Activated CD4-positive, alpha-beta T cell treated with anti-CD3 and anti-CD28 coated beads, Interleukin-2, amount 50 U/mL, for 1 hour (primary cell): ENCODE measurements around the gene DHRS7.
A peak's percentile ranks its signal among the peaks of the same experiment; 100 is the strongest.

ENCODE experiments used
- DNase-seq: peaks from one replicate; pipeline ENCODE4 v3.0.0-alpha.2; 2020

DHRS7 gene

DNA sequence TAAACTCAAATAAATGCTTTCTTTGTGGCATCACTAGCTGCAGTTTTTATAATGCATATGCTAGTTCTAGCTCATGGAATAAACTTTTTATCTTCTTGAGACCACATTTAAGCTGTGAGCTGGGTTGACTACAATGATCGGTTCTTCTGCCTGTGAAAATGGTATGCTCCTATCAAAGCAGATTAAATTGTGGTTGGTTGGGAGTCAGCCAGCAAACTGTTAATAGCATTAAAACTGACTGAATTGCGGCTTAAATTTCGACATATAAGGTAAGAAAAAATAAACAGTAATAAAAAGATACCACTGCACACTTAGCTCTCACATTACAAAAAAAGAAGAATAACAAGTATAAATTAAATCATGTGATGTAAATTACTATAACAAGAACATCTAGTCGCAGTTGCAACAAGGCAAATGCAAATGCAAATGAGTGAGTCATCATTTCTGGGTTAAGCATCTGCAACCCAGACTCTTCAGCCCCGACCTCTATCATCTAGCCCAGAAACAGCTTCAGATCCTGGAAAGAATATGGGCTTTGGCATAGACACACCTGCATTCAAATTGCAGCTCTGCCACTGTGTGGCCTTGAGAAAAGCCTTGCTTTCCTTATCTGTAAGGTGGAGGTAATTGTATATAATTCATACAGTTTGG is 19.8 kb upstream of the DHRS7 start:
- no peak for DNase-seq

DNA sequence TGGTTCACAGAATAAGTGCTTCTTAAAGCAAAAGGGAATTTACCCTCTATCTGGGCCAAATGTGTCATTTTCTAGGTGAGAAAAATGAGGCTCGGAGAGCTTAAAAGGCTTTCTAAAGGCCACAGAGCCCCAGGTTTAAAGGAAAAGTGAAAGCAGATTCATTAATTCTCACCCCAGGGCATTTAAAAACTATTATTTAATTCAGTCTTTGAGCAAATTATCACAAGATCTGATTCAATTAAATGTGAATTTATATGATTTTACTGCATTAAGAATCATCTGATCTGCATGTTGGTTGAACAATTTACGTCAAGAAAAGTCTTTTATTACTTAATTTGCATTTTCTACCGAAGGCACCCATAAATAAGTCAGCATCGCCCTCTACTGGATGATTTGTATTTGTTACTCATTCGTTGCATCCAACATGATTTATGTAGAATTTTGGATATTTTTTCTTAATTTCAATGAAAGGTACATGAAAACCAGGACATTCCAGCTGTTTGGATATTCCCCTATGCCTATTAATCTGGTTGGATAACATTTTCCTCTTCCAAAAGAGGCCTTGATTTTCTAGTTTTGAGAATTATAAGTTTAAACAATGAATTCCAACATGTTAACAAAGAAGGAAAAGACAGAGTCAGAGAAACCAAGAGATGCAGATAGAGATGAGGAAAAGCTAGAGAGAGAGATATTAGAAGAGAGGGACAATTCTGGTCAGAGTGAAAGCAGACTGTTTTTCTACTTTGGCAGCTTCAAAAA is 19.1 kb upstream of the DHRS7 start:
- no peak for DNase-seq

DNA sequence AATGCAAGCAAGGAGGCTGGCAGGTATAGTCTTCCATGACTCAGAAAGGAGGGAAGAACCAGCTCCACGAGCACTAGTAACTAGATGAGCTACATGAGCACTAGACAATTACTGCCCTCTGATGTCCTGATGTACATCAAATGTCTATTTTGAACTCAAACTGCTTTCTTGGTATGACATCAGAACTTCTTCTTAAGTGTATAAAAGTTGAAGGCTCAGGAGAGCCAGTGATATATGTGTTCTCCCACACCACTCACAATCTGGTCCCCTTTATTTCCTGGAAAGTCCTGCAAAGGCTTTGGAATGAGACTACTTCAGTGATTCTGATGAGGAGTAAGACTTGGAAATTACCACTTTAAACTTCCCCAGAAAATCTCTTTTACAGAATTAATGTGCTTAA is 18.5 kb upstream of the DHRS7 start:
- DNase-seq, result no peak

DNA sequence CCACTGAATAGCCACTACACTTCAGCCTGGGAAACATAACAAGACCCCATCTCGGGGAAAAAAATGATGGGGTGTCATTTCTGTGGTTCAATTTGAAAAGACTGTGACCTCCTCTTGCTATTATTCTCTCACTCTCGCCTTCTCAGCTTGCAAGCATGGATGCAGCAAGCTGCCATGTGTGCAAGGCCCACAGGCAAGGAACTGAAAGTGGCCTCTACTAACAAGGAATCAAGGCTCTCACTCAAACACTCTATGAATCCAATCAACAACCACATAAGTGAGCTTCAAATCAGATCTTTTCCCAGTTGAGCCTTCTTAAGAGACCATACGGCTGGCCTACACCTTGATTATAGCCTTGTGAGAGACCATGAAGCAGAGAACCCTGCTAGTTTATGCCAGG is 17.9 kb upstream of the DHRS7 start:
- DNase-seq, result no peak

DNA sequence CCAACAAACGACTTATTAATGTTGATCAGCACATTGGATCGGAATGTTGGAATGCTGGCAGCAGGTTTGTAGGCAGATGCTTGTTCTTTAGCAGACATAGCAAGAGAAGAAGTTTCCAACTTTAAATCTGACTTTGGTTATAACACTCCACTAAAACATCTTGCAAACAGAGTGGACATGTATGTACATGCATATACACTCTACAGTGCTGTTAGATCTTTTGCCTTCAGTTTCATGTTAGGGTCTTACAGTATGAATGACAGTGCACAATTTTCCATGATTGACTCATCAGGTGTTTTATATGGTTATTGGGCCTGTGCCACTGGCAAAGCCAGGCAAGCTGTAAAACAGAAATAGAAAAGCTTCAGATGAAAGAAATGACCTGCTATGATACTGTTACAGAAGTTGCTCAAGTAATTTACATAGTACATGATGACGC is 14.3 kb upstream of the DHRS7 start:
- no peak for DNase-seq

DNA sequence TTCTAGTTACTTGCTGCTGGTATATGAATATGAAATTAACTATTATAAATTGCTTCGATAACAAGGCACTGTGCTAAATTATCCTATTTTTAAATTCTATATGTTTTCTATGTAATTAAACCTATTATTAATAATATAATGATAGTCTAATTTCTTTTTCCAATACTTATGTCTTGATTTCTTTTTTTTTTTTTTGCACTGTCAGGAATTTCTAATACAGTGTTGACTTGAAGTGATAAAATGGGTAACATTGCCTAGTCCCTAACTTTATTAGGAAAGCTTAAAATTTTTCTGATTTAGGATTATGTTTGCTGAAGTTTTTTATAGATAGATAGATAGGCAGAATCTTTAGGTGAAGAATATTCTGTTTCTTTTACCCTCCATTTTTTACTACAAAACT is 13.6 kb upstream of the DHRS7 start:
- no peak for DNase-seq

DNA sequence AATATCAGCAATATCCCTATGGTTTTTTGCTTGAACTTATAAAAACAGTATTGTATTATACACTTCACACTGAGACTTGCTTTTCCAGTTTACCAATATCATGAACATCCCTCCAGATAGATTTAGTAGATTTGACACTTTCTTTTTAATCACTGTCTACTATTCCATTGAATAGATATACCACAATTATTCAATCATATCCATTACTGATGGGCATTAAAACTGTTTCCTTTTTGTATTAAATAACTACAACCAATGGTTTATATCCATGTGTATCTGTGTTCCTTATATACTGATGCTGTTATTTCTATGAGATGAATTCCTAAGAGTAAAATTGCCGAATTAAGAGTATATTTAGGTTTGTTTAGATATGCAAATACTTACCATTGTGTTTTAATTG is 13.0 kb upstream of the DHRS7 start:
- no peak for DNase-seq

DNA sequence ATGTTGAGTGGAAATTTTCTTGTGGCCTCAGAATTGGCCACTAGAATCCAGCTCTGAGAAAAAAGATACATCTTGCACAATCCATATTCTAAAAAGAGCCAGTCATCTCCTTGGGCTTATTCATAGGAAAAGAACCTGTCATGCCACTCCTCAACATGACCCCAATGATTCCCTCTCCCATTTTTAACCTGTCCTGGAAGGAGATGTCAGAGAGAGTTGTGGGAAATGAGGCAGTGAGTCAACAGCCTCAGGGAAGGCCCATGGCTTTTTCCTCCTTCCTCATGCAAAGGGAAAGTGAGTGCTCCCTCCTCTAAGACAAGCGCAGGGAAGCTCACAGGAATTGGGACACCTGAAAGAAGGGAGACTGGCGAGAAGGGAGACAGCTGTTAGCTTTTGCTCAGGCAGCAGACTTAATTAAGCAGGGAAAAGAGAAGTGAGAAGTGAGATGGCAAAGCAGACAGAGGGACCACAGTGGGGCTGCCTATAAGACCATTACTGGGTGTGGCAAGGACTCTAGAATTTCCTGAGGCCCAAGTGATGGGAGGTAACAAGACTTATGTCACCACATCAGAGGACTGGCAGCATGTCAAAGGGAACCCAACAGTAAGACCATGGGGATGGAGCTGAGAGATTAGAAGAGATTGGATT is 10.2 kb upstream of the DHRS7 start:
- DNase-seq, result no peak

DNA sequence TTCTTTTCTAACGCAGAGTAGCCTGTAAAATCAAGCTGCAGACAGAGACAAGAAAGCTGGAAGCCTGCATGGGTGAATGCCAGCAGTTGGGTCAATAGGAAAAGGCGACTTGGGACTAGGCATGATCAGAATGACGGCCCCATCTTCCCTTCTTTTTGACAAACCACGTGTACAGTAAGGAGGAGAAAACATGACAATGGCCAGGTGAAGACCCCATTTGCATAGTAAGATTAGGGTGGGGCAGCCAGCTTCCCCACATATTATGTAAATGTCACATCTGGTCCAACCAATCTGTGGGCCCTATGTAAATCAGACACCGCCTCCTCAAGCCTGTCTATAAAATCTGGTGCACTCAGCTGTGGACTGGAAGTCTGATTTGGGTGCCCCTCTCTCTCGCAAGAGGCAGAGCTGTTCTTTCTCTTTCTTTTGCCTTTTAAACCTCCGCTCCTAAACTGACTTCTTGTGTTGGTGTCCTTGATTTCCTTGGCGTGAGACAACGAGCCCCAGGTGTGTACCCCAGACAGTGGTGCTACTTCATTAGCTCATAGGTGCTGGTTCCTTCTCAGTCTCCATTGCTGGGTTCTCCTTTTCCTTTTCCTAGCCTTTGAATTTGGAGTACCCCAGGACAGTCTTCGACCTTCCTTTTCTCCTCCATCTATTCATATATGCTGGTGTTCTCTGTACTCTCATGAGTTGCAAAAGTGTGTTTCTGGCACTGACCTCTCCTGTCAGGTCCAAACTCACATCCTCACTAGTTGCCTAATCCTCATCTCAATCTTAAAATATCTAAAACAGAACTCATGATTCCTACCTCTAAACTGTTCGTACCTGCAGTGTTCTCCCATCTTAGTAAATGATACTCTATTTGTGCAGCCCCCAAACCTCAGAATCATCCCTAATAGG is 9.4 kb upstream of the DHRS7 start:
- DNase-seq, result no peak

DNA sequence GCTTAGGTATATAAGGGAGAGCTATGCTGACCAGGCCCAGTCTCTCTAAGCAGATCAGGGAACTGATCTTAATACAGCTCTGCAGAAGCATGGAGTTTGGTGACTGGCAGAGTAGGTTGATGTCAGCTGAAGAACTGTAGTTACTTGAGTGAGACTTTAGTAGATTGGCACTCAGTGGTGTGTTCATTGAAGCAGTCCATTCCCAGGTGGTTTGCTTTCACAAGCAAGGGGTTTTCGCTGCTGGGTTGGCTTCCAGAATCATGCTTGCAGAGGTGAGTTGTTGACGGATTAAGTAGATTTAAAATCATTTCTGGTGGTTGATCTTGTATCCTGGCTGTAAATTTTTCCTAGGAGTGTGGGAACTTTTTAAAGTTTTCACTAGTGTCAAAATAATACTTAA is 6.5 kb upstream of the DHRS7 start:
- no peak for DNase-seq

DNA sequence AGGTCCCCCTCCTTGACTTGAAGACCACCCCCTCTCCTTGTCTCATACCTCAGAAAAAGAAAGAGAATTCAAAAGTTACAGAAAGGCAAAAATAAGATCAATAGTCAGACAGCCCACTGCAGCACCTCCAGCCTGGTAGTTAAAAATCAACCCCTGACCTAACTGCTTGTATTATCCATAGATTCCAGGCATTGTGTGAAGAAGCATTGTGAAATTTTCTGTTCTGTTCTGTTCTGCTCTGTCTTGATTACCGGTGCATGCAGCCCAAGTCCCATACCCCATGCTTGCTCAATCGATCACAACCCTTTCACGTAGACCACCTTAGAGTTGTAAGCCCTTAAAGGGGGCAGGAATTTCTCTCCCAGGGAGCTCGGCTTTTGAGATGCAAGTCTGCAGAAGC is 5.8 kb upstream of the DHRS7 start:
- DNase-seq, result no peak

DNA sequence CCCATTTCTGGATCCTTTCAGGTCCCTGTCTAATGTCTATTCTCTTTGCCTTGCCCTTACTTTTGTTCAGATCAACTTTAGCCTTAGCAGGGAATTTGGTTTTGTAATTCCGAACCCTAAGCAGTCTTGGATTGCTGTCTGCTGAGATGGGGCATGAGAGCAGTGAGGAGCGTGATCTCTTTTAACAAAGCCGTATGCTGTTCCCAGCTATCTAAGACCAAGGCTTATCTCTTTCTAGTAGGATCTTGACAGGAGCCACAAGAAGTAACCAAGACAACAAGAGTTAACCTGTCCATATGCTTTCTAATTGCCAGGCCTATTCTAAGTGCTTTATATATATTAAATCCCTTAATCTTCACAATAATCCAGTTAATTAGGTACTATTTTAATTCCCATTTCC is 4.5 kb upstream of the DHRS7 start:
- no peak for DNase-seq

DNA sequence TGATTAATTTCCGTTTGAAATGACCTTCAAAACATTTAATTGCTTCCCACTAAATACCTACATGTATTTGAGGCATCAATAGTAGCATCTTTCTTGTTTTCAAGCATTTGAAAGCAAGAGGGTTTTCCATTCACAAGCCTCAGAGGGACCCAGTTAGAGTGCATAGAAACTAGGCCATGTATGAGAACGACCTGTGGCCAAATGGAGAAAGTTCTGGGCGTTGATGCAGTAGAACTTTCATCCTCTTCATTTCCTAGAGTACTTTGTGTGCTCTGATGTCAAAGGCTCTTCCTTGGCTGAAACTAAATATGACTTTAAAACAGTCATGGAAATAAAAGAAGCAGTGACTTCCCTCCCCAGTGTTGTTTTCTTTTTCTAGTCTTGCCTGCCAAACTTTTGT is 944 bp upstream of the DHRS7 start:
- DNase-seq, result no peak

DNA sequence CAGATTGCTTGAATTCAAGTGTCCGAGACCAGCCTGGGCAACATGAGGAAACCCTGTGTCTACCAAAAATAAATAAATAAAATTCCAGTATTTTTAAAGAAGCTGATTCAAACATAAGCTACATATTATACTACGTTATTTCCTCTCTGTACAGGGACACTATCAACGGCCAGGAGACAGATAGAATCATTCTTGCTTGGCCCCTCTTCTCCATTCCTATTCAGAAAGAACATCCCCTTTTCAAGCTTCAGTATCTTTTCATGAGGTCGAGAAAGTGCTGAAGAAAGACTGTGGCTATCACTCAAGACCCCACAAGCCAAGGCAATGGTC is 314 bp upstream of the DHRS7 start:
- no peak for DNase-seq

DNA sequence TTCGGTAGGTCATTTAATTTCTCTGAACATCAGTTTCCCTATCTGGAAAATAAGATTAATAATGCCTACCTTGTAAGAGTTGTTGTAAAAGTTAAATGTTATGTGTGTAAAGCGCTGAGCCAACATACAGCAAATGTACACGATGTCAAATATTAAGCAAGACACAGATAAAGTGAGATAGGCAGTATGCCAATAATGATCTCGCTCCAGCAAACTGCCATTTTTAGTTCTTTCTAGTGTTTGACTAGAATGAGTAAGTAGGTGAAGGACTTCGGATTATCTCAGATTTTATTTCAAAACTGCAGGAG is 840 bp downstream of the DHRS7 start:
- no peak for DNase-seq

DNA sequence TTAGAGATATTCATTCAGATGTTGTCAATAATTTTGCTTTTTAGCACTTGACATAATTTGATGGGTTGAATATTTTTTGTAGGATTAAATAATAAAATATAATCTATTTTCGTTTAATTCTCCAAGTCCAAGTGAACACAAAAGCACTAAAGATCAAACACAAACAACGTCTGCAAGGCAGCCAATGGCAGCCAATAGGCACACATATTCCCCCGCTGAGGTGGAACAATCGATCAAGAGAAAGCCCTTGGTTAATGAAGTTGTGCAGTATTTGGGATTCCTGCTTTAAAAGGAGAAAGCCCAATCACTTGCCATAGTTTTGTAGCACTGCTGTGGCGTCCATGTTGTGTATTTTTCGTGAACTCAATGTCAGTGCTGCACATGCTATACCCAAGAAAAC is 1.5 kb downstream of the DHRS7 start:
- no peak for DNase-seq

DNA sequence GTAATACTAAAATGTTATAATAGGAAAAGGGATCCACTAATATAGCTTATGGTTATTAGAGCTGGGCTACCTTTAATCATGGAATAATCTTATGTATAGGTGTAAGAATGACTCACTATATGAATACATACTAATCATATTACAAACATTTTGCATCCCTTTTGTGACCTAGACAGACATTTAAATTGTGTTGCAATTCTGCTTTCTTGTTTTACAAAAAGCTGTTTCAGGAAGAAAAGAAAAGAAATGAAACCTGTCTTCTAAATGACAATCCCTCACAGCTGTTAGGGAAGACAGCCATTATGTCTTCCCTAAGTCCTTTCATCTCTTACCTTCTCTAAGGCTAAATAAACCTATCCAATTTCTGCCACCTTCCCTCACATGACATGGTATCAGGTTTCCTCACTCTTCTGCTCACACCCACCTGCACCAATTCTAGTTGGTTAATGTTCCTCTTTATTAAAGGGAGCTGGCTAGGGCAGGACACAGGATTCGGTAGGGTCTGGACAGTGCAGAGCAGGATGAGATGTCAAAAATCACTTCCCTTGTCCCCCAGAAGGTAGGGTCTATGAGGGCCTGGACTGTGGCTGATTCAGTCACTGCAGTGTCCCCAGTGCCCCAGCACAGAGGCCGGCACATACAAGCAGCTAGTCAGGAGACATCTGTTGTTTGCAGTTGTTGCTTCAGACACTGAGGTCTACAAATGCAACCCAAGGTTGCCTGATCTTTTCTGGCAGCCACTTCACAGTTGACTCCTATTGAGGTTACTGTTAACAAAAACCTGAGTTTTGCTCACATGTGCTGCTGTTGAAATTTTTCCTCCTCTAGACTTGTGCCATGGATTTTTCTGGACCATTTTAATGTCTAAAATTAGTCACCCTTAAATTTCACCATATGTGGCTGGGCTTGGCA is 3.7 kb downstream of the DHRS7 start:
- no peak for DNase-seq

DNA sequence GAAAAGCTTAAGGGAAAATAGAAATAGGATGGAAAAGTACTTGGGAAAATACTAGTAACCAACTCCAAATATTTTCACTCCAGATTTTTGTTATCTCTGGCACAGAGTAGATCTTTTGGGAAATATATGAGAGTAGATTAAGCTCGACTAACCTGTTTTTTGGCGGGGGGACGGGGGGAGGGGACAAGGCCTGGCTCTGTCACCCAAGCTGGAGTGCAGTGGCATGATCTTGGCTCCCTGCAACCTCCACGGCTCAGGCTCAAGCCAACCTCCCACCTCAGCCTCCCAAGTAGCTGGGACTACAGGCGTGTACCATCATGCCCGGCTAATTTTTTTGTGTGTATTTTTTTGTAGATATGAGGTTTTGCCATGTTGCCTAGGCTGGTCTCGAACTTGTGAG is 4.8 kb downstream of the DHRS7 start:
- no peak for DNase-seq

DNA sequence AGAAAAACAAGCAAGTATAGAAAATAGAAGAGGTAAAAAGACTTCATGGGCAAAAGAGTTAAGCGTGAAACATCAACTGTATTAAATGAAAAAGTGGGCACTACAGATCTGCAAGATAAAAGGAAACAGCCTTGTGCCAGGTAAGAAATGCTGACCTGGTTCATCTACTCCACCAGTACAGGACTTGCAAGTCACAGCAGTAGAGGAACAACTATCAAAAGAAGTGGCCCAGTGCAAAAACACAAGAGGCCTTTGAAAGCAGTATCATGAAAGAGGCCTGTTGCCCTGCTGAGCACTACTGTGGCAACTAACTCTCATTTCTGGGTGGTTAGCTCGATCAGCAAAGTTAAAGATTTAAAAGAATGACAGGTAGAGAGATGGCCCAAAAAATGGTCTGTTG is 10.5 kb downstream of the DHRS7 start:
- DNase-seq, result no peak

DNA sequence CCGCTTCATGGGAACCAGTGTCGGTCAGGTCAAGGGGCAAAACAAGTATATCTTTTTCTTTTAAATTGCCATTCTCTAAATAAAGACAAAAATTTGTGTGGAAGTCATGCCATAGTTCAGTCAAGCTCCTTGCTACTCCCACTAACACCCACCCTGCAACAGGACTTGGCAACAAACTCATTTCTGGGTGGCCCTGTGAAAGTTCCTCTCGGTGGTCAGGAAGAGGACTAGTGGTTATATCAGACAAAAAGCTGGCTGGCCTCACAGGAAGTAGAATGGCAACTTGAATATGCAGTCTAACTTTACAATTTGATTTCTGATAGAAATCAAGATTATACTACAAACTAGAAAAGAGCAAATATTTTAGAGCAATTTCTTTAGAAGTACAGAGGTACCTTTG is 11.2 kb downstream of the DHRS7 start:
- no peak for DNase-seq

DNA sequence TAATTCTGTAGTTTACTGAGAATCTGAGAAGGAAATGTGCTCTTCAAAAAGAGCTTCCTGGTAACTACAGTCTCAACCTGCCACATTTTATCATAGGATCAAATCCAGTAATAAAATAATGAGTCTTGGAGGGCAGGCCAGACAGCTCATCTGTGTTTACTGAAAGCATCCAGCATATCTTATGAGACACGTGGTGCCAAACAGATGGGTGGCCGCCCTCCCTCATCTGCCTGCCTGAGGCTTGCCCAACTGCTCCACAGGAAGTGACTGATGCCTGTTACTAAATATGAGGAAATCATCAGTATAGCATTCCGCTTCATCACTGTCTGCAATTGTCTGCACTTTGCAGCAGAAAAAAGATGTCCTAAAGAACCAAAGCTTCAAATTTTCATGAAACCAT is 13.5 kb downstream of the DHRS7 start:
- peak; percentile 64 for DNase-seq

DNA sequence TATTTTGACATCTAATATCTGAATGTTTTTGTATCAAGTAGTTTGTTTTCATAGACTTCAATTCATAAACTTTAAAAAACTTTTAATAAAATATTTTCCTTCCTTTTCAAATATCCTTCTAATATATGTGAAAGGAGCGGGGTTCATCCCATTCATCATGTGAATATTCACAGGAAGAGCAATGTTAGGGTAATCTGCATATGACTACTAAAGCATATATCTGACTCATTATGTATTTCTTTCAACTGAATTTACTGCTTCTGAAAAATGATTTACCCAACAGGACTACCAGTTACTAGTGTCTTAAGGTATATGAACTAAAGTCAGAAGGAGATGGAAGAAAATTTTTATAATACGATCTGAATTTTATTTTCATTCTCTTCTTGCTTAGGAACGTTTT is 30.5 kb downstream of the DHRS7 start:
- DNase-seq, result no peak

DNA sequence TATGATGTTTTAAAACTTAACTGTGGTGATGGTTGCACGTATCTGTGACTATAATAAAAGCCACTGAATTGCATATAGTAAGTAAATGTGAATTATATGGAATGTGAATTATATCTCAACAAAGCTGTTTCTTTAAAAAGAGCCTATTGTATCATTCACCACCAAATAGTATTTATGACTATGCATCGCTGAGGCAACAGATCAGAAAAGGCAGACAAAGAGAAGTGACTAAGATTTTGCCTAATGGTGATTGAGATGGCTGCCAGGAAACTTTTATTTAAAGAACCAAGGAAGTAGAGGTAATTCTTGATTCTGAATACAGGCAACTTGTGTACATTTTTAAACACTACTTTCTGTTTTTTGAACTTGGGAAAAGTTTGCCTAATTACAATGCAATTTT is 31.7 kb downstream of the DHRS7 start:
- no peak for DNase-seq
